BLaER1 (cell line): ENCODE results near the gene LIPM.

Experiments used
- H3K27ac ChIP-seq: shearing (Covaris generic); formaldehyde crosslinking; 2 replicates; pipeline ENCODE4 v1.8.1; 2022
- H3K27me3 ChIP-seq: shearing (Covaris generic); formaldehyde crosslinking; 2 replicates; pipeline ENCODE4 v1.8.1; 2022
- H3K36me3 ChIP-seq: shearing (Covaris generic); formaldehyde crosslinking; 2 replicates; pipeline ENCODE4 v1.8.1; 2022
- H3K4me1 ChIP-seq: shearing (Covaris generic); formaldehyde crosslinking; 2 replicates; pipeline ENCODE4 v1.8.1; 2022
- H3K4me2 ChIP-seq: shearing (Covaris generic); formaldehyde crosslinking; 2 replicates; pipeline ENCODE4 v1.8.1; 2022
- H3K4me3 ChIP-seq: shearing (Covaris generic); formaldehyde crosslinking; 2 replicates; pipeline ENCODE4 v1.8.1; 2022
- H3K9ac ChIP-seq: shearing (Covaris generic); formaldehyde crosslinking; 2 replicates; pipeline ENCODE4 v1.8.1; 2022
- H3K9me3 ChIP-seq: shearing (Covaris generic); formaldehyde crosslinking; 2 replicates; pipeline ENCODE4 v1.8.1; 2022
- H4K20me1 ChIP-seq: shearing (Covaris generic); formaldehyde crosslinking; 2 replicates; pipeline ENCODE4 v1.8.1; 2022
- Cebpa-rat ChIP-seq: shearing (Covaris generic); IDR thresholded peaks from 2 replicates; pipeline ENCODE4 v1.8.1; 2022

LIPM gene

DNA sequence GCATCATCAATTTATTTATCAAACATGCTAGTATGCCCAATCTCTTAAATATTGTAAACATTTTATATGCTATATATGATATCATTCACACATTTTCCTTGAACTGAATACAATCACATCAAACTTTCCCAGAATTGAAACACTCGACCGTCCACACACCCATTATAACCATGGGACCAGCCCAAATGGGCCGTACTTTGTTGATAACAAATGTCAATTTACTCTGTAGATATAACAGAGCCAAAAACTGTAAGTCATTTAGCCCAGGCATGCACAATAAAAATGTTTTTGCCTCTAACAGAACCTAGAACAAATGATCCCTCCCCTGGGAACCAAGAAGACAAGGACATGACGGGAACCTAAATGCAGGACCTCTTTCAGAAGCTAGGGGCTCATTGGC, 49.8 kb downstream of the LIPM start:
- Histone ChIP-seq H3K4me1 (no peaks in the 10 kb centered on the region), H3K9me3 (no peaks in the 10 kb centered on the region), H3K27ac (no peak overlapping the region), H3K4me3 (no peak overlapping the region), H3K9ac (no peak overlapping the region), H3K27me3 (no peaks in the 10 kb centered on the region), H3K4me2 (no peak overlapping the region), H4K20me1 (no peaks in the 10 kb centered on the region), H3K36me3 (no peaks in the 10 kb centered on the region)
- no peak for TF ChIP-seq Cebpa-rat

DNA sequence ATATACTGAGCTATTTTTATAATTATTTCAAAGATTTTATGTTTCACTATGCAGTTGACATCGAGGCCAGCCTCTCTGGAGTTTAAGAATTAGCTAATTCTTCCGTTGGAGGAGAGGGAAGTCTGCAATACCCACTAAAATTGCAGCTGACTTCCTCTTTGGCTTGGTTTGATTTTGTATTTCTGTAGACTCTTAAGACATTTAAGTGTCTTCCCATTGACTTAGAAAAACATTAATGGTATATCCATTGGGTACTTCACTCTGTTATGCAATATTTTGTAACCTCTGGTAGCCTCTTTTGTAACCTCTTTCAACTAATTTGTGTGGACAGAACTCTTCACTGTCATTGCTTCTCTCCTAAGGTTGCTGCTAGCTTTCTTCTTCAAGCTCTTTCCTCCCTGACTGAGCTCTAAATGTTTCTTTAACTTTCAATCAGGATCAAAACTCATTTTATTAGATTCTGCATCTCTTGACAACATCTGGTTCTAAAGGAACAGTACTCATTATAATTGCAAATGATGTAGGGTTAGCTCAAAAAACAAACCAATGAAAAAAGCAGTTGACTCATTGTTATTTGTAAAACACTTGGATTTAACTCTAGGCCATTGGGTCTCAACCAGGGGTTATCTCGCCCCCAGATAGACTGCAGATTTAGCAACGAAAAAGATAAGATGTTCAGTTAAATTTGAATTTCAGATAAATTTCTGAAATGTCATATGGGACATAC, 50.8 kb downstream of the LIPM start:
- H3K27me3 ChIP-seq: no peaks in the 10 kb centered on the region
- no peak overlapping the region for H3K27ac ChIP-seq
- no peaks in the 10 kb centered on the region for H3K4me1 ChIP-seq
- no peak overlapping the region for H3K4me2 ChIP-seq
- H3K4me3 ChIP-seq: no peak overlapping the region
- no peak overlapping the region for H3K9ac ChIP-seq
- no peak for TF ChIP-seq Cebpa-rat
- no peaks in the 10 kb centered on the region for H3K36me3 ChIP-seq
- H4K20me1 ChIP-seq: no peaks in the 10 kb centered on the region
- no peaks in the 10 kb centered on the region for H3K9me3 ChIP-seq

DNA sequence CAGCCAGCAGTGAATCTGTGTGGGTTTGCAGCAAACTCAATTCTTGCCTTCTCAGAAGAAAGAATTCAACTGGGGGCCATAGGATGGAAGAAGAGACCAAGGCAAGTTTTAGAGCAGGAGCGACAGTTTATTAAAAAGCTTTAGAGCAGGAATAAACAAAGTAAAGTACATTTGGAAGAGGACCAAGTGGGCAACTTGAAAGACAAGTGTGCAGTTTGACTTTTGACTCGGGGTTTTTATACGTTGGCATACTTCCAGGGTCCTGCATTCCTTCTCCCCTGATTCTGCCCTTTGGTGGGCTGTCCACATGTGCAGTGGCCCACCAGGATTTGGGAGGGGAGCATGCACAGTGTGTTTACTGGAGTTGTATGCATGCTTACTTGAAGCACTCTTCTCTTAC, 52.2 kb downstream of the LIPM start:
- Histone ChIP-seq H3K4me3 (no peak overlapping the region), H3K27me3 (no peaks in the 10 kb centered on the region), H3K4me2 (no peak overlapping the region), H3K27ac (no peak overlapping the region), H3K9ac (no peak overlapping the region), H3K4me1 (no peaks in the 10 kb centered on the region), H3K9me3 (no peaks in the 10 kb centered on the region), H4K20me1 (no peaks in the 10 kb centered on the region), H3K36me3 (no peaks in the 10 kb centered on the region)
- no peak for TF ChIP-seq Cebpa-rat

DNA sequence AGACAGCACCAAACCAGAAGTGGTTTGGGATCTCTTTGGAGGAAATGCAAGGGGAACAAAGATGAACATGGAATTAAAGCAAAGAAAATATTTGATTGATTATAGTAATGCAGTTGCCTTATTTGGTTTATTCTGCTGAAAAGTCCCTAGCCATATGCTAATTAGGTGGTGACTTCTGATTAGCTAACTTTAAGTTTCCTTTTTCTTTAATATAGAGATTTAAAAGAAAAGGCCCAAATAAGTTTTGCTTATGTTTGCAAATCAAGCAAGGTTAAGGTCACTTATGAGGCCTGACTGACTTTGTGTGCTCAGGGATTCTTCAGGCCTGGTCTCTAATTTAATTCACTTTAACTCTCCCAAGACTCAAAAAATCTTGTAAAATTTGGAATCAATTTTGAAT, 55.3 kb downstream of the LIPM start:
- no peaks in the 10 kb centered on the region for H4K20me1 ChIP-seq
- no peak for TF ChIP-seq Cebpa-rat
- H3K9me3 ChIP-seq: no peaks in the 10 kb centered on the region
- H3K36me3 ChIP-seq: no peaks in the 10 kb centered on the region
- no peaks in the 10 kb centered on the region for H3K27me3 ChIP-seq
- no peak overlapping the region for H3K4me3 ChIP-seq
- H3K4me1 ChIP-seq: no peaks in the 10 kb centered on the region
- H3K9ac ChIP-seq: no peak overlapping the region
- H3K27ac ChIP-seq: no peak overlapping the region
- H3K4me2 ChIP-seq: no peak overlapping the region

DNA sequence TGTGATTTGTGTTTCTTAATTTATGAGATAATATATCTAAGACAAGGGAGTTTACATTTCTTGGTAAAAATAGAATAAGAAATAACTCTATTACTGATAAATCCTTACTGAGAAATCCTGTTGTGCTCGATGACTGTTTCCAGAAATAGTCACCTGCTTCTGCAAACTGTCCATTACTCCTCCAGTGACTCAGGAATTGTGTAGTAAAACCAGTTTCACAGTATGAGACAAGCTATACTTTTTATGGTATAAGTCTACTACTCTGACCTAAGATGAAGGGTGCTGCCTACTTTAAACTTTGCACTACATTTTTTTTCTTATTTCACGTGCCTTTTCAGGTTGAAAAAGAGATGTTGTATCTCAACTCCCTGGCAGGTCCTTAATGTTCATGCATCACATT, 56.0 kb downstream of the LIPM start:
- Histone ChIP-seq H3K4me1 (no peaks in the 10 kb centered on the region), H3K9ac (no peak overlapping the region), H3K4me2 (no peak overlapping the region), H3K9me3 (no peaks in the 10 kb centered on the region), H3K27ac (no peak overlapping the region), H3K36me3 (no peaks in the 10 kb centered on the region), H3K27me3 (no peaks in the 10 kb centered on the region), H3K4me3 (no peak overlapping the region), H4K20me1 (no peaks in the 10 kb centered on the region)
- TF ChIP-seq Cebpa-rat: no peak

DNA sequence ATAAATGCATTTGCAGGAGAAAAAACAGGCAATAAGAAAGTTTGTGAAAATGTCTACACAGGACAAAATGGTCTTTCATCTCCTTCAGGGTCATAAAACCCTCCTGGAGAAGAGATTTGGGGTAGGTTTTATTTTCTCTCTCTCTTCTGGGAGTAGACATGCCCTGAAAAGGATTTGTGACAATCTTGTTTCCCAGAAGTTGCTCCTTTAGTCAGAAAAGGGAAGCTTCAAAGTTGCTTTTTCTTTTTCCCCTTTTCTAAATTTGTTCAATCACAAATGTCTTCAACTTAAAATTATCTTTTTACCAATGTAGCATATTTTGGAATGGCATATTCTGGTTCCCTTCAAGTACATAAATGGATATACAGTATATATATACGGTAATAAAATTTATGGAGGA, 58.5 kb downstream of the LIPM start:
- Histone ChIP-seq H3K4me3 (no peak overlapping the region), H3K36me3 (no peaks in the 10 kb centered on the region), H3K9ac (no peak overlapping the region), H3K4me2 (no peak overlapping the region), H3K9me3 (no peaks in the 10 kb centered on the region), H4K20me1 (no peaks in the 10 kb centered on the region), H3K27me3 (no peaks in the 10 kb centered on the region), H3K27ac (no peak overlapping the region), H3K4me1 (no peaks in the 10 kb centered on the region)
- TF ChIP-seq Cebpa-rat: no peak

DNA sequence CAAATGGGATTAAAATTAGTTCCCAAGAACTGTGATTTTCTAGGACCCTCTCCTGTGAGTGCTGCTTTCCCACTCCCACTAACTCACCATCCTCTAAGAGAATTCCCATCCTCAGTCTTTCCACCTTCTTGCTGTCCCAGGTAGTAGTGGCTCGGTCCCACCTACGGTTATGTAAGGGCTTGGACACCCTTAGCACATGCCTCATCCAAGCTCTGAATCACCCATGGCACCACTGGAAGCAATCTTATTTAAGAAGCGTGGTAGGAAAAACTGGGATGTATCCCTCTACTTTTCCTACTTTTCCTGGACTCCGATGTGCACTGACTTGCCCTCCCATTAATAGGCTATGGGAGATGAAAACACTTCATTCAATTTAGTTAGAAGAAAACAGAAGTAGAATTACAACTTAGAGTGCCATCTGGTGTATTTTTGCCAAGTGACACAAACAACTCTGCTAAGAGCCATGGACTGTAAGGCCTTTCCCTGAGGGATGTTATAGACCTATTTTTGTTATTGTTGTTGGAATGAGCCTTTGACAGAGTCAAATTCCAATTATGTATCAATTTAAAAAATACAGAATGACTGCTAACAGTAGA, 62.8 kb downstream of the LIPM start:
- no peak overlapping the region for H3K4me2 ChIP-seq
- H3K4me3 ChIP-seq: no peak overlapping the region
- no peak overlapping the region for H3K9ac ChIP-seq
- no peaks in the 10 kb centered on the region for H3K4me1 ChIP-seq
- H3K27ac ChIP-seq: no peak overlapping the region
- no peak for TF ChIP-seq Cebpa-rat
- H3K36me3 ChIP-seq: no peaks in the 10 kb centered on the region
- H3K9me3 ChIP-seq: no peaks in the 10 kb centered on the region
- H3K27me3 ChIP-seq: no peaks in the 10 kb centered on the region
- H4K20me1 ChIP-seq: no peaks in the 10 kb centered on the region

DNA sequence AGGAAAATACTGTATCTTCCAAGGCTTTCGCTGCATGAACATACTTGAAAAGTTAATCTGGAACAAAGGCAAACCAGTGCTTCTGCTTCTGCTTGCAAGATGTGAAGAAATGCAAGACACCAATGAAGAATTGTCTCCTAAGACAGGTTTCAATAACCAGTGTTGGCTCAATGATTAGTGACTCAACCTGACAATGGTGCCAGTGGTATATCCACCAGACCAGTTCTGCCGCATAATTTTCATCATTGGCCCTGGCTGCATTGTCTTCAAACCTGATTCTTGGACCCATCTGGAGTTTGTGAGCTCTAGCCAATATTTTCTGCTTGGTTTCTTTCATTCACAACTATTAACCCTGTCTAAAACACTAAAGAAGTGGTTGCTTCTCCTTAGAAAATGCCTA, 63.9 kb downstream of the LIPM start:
- H3K4me2 ChIP-seq: no peak overlapping the region
- H4K20me1 ChIP-seq: no peaks in the 10 kb centered on the region
- H3K4me1 ChIP-seq: no peaks in the 10 kb centered on the region
- no peaks in the 10 kb centered on the region for H3K9me3 ChIP-seq
- H3K27me3 ChIP-seq: no peaks in the 10 kb centered on the region
- no peak for TF ChIP-seq Cebpa-rat
- no peak overlapping the region for H3K9ac ChIP-seq
- H3K4me3 ChIP-seq: no peak overlapping the region
- no peak overlapping the region for H3K27ac ChIP-seq
- no peaks in the 10 kb centered on the region for H3K36me3 ChIP-seq

DNA sequence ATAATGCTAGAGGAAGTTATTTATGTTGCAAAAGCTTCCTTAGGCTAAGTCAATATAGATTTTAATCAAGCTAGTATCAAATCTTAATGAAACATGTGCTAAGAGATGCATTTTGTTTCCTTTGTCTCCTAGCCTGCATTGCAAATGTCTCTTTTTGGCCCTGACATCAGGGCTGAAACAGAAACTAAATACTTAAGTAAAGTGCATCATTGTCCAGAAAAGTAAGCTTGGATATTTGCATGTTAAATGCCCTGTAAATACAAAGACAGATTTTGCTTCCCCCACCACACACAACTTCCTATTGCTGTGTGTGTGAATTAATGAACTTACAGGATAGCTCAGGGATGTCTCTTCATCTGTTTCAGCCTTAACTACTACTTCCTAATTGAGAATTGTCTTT, 67.6 kb downstream of the LIPM start:
- Histone ChIP-seq H3K4me2 (no peak overlapping the region), H3K4me3 (no peak overlapping the region), H4K20me1 (no peaks in the 10 kb centered on the region), H3K9me3 (no peaks in the 10 kb centered on the region), H3K9ac (no peak overlapping the region), H3K4me1 (no peaks in the 10 kb centered on the region), H3K27ac (no peak overlapping the region), H3K27me3 (no peaks in the 10 kb centered on the region), H3K36me3 (no peaks in the 10 kb centered on the region)
- TF ChIP-seq Cebpa-rat: no peak
